Measurements from ENCODE around the gene ACP6. TPM values are rescaled to one million over a fixed set of nuclear protein-coding genes. Genes with fewer than 3 reads are reported as not detected.
"Not testable (repeated sequence)": the region's sequence is repeated elsewhere in the genome, so short reads cannot be mapped to it uniquely, and the experiment has no call there.

Gene ACP6
- total RNA-seq, 2 donors from 2014 or later, result 13.2 to 24.7 TPM

DNA sequence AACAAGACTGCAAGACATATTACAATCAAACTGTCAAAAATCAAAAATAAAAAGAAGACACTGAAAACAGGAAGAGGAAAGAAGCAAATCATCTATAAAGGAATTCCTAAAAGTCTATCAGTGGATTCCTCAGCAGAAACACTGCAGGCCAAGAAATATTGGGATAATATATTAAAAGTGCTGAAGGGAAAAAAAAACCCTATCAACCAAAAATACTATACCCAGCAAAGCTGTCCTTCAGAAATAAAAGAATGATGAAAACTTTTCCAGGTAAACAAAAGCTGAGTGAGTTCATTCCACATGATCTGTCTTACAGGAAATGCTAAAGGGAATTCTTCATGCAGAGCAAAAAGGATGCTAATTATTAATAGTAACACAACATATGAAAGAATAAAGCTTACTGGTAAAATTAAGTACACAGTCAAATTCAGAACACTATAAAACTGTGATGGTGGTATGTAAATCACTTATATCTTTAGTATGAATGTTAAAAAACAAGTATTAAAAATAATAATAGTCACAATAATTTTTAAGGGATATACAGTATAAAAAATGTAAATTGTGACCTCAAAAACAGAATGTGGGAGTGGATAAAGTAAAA, 12.9 kb upstream of the ACP6 start:
- no peaks in the 10 kb centered on the region for H3K27me3 ChIP-seq
- H3K36me3 ChIP-seq (replicated peaks in 1 of 2; ENCODE audit: insufficient read depth in 1 of 2, low read depth in 2 of 2), result no peaks in the 10 kb centered on the region
- H3K27ac ChIP-seq, result no peak overlapping the region
- no peak overlapping the region for H3K4me3 ChIP-seq
- DNase-seq (no peak), ATAC-seq (no peak)
- no peaks in the 10 kb centered on the region for H3K4me1 ChIP-seq
- intact Hi-C loops (cut with DNase I), result no loop called here
- no peak for TF ChIP-seq POLR2A (IDR thresholded peaks at IDR 0.05)
- TF ChIP-seq, protein P1, sequence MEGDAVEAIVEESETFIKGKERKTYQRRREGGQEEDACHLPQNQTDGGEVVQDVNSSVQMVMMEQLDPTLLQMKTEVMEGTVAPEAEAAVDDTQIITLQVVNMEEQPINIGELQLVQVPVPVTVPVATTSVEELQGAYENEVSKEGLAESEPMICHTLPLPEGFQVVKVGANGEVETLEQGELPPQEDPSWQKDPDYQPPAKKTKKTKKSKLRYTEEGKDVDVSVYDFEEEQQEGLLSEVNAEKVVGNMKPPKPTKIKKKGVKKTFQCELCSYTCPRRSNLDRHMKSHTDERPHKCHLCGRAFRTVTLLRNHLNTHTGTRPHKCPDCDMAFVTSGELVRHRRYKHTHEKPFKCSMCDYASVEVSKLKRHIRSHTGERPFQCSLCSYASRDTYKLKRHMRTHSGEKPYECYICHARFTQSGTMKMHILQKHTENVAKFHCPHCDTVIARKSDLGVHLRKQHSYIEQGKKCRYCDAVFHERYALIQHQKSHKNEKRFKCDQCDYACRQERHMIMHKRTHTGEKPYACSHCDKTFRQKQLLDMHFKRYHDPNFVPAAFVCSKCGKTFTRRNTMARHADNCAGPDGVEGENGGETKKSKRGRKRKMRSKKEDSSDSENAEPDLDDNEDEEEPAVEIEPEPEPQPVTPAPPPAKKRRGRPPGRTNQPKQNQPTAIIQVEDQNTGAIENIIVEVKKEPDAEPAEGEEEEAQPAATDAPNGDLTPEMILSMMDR (IDR thresholded peaks at IDR 0.05), result no peak
- no peaks in the 10 kb centered on the region for H3K9me3 ChIP-seq

DNA sequence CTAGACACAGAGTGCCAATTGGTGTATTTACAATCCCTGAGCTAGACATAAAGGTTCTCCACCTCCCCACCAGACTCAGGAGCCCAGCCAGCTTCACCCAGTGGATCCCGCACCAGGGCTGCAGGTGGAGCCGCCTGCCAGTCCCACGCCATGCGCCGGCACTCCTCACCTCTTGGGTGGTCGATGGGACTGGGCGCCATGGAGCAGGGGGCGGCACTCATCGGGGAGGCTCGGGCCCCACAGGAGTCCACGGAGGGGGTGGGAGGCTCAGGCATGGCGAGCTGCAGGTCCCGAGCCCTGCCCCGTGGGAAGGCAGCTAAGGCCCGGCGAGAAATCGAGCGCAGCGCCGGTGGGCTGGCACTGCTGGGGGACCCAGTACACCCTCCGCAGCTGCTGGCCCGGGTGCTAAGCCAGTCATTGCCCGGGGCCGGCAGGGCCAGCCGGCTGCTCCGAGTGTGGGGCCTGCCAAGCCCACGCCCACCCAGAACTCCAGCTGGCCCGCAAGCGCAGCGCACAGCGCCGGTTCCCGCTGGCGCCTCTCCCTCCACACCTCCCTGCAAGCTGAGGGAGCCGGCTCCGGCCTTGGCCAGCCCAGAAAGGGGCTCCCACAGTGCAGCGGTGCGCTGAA, 10.4 kb upstream of the ACP6 start:
- H3K4me3 ChIP-seq; H3K4me1 ChIP-seq; intact Hi-C loops (cut with DNase I); H3K9me3 ChIP-seq; ATAC-seq; H3K36me3 ChIP-seq (replicated peaks in 1 of 2; ENCODE audit: insufficient read depth in 1 of 2, low read depth in 2 of 2); DNase-seq; H3K27ac ChIP-seq; H3K27me3 ChIP-seq: not testable (repeated sequence)
- 96 to 100% methylated on average over 4 to 36 of the region's 38 CpGs for WGBS, 2 donors

DNA sequence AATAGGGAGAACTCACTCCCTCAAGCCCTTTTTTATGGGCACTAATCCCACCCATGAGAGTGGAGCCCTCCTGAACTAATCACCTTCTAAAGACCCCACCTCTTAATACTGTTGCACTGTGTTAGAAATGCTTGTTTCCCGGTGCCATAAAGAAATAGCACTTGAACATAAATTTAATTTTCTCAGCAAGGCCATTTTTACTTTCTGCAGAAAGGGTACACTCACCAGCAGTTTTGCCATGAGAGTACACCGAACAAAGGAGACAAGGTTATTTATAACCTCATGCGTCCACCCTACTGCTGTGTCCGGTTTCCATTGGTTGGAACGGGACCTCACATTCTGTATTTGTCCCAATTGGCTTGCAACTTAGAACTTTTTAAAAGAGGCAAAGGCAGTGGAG, 7.4 kb upstream of the ACP6 start:
- intact Hi-C loops (cut with DNase I); H3K9me3 ChIP-seq; H3K27ac ChIP-seq; H3K4me3 ChIP-seq; H3K4me1 ChIP-seq; H3K36me3 ChIP-seq (replicated peaks in 1 of 2; ENCODE audit: insufficient read depth in 1 of 2, low read depth in 2 of 2); DNase-seq; H3K27me3 ChIP-seq; ATAC-seq: not testable (repeated sequence)
- WGBS, 2 donors, result 80 to 91% methylated on average over 5 of the region's 5 CpGs

DNA sequence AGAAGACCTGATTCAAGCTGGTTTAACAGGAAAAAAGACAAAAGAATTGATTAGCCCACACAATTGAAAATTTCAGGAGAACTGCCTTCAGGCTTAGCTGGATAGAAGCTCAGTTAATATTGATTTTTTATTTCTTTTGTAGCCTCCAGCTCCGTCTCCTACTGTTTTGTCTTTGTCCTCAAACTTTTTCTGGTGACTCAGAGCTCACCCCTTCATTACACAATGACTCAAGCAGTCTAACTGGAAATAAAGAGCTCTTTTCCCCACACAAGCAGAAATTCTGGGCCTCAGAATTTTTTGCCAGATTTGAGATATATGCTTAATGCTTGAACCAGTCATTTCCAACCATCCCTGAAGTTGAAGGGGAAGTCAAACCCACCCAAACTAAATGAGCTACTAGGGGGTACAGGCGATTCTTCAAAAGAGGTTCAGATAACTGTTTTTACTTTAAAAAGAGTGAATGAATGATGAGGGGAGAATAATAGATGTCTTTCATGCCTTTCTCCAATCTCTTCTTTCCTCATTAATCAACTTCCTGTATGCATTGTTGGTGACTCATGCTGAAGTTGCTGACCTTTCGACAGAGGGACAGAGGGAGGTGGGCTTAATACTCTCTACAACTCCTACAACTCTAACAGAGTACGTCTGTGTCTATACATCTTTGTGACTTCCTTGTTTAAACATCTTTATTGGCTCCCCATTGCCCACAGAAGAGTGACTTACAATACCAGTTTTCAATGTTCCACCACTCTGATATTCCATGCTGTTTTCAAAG, 6.2 kb upstream of the ACP6 start:
- no peaks in the 10 kb centered on the region for H3K36me3 ChIP-seq (replicated peaks in 1 of 2; ENCODE audit: insufficient read depth in 1 of 2, low read depth in 2 of 2)
- no peak for ATAC-seq
- H3K27ac ChIP-seq, result no peak overlapping the region
- no peak for DNase-seq
- H3K9me3 ChIP-seq, result no peaks in the 10 kb centered on the region
- intact Hi-C loops (cut with DNase I), result no loop called here
- TF ChIP-seq POLR2A (IDR thresholded peaks at IDR 0.05), result no peak
- TF ChIP-seq, protein P1 (IDR thresholded peaks at IDR 0.05), result no peak
- H3K4me3 ChIP-seq, result no peak overlapping the region
- H3K4me1 ChIP-seq, result no peaks in the 10 kb centered on the region
- WGBS, 2 donors, result 46 to 66% methylated on average over 4 of the region's 4 CpGs
- H3K27me3 ChIP-seq, result no peaks in the 10 kb centered on the region

DNA sequence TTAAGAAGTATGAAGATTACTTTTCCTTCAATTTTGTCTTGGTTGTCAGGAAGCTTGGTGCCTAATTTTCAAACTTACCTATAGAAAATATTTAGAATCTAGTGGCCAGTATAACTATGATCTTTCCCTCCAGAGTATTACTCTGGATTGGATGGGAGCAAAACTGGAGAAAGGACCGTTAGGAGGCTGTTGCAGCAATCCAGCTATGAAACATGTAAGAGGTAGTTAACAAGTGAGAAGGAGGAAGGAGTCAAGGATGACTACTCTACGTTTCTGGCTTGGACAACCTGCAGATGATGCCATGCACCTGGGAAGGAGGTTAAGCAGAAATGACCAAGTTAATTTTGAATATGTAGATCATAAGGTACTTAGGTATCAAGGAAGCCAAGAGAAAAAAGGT, 3.5 kb upstream of the ACP6 start:
- H3K27me3 ChIP-seq, result no peaks in the 10 kb centered on the region
- peaks cover 10% of the 10 kb centered on the region for H3K4me1 ChIP-seq
- no peak overlapping the region for H3K27ac ChIP-seq
- no peak for ATAC-seq
- H3K4me3 ChIP-seq, result no peak overlapping the region
- DNase-seq, result no peak
- intact Hi-C loops (cut with DNase I), result no loop called here
- no peaks in the 10 kb centered on the region for H3K36me3 ChIP-seq (replicated peaks in 1 of 2; ENCODE audit: insufficient read depth in 1 of 2, low read depth in 2 of 2)
- 44 to 45% methylated on average over 2 of the region's 2 CpGs for WGBS, 2 donors
- no peaks in the 10 kb centered on the region for H3K9me3 ChIP-seq
- TF ChIP-seq, protein P1 (IDR thresholded peaks at IDR 0.05), result no peak
- TF ChIP-seq POLR2A (IDR thresholded peaks at IDR 0.05), result no peak

All from body of pancreas (tissue), 4 donors.